Fibroblast of the conjunctiva (primary cell): ENCODE data around the gene RGS7.
"Not testable (repeated sequence)": the region's sequence is repeated elsewhere in the genome, so short reads cannot be mapped to it uniquely, and the experiment has no call there.

ENCODE experiments used
- DNase-seq: peaks from one replicate; pipeline ENCODE4 v3.0.0-alpha.2; 2010; ENCODE audit warnings: low read depth

The RGS7 gene

GRCh38 chr1:240914506-240914905 is 442.5 kb downstream of the RGS7 start:
- DNase-seq, result no peak

- no peak for DNase-seq
These were observed 444.2 kb downstream of the RGS7 start for GRCh38 chr1:240912821-240913220.

GRCh38 chr1:240909701-240910457 is 447.1 kb downstream of the RGS7 start:
- DNase-seq, result no peak

- DNase-seq, result no peak
These were observed 450.5 kb downstream of the RGS7 start for GRCh38 chr1:240906477-240906876.

DNA sequence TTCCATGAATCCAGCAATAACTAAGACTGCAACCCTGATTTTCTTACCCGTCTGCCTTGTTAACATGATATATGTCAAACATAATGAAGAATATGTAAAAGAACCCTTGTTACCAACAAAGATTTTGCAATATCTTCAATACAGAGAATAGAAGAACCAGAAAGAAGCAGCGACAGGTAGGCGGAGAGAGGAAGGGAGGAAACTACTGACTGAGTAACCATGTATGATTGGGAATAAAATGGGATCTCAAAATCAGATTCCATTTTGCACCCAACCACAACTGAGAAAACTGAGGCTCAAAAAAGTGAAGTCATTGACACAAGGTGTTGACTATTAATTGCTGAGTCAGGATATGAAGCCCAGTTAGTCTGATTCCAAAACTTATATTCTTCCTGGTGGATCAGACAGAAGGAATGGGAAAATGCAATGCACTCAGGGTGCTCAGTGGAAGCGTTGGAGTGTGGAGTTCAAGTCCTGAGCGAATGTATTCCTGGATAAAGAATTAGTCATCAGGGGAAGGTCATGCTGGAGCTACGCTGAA is 451.7 kb downstream of the RGS7 start:
- no peak for DNase-seq

DNA sequence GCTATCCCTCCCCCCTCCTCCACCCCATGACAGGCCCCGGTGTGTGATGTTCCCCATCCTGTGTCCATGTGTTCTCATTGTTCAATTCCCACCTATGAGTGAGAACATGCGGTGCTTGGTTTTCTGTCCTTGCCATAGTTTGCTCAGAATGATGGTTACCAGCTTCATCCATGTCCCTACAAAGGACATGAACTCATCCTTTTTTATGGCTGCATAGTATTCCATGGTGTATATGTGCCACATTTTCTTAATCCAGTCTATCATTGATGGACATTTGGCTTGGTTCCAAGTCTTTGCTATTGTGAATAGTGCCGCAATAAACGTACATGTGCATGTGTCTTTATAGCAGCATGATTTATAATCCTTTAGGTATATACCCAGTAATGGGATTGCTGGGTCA is 461.6 kb downstream of the RGS7 start:
- not testable (repeated sequence) for DNase-seq

GRCh38 chr1:240888787-240889048 is 468.3 kb downstream of the RGS7 start:
- DNase-seq, result no peak

DNA sequence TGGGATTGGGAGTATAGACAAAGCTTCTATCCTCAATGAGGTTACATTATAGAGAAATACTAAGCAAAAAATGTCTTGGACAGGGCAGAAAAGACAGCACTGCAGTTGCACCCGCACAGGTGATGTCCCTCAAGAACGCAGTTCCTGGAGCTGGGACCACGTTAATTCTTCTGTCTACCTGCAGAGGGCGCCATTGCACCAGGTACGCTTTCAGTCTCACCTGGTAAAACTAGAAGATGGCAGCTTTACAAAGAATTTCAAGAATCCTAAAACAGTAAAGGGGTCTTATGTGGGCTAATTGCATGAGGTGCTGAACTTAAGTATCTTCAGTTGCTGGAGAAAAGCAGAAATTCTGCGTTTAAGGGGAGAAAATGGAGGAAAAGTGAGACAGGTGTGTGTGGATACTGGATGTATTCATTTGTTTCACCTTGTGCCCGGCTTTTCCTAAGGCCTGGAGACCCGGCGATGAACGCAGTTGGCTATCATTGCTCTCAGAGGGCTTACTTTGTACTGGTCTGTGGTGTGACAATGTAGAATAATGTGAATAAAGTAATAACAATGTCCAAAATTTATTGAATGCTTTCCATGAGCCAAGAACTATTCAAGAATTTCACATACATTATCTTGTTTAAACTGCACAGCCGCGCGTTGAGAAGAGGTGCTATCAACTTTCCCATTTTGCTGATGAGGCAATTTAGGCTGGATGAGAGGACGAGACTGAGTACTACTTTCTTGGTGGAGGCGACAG is 468.8 kb downstream of the RGS7 start:
- no peak for DNase-seq

- no peak for DNase-seq
These were observed 473.5 kb downstream of the RGS7 start for GRCh38 chr1:240883490-240883889.

DNA sequence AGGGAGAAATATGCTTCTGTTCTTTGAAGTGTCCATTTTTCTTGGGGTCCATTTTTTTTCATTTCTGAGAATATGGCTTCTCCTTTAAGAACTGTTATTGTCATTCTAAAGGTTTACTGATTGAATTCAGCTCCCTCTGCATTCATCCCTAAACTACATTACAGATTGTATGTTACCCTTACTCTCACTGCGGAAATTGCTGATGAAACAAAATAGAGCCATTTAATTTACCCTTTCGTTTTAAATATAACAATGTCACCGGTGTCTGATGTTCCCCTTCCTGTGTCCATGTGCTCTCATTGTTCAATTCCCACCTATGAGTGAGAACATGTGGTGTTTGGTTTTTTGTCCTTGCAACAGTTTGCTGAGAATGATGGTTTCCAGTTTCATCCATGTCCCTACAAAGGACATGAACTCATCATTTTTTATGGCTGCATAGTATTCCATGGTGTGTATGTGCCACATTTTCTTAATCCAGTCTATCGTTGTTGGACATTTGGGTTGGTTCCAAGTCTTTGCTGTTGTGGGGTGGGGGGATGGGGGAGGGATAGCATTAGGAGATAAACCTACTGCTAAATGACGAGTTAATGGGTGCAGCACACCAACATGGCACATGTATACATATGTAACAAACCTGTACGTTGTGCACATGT is 474.2 kb downstream of the RGS7 start:
- DNase-seq, result not testable (repeated sequence)

DNA sequence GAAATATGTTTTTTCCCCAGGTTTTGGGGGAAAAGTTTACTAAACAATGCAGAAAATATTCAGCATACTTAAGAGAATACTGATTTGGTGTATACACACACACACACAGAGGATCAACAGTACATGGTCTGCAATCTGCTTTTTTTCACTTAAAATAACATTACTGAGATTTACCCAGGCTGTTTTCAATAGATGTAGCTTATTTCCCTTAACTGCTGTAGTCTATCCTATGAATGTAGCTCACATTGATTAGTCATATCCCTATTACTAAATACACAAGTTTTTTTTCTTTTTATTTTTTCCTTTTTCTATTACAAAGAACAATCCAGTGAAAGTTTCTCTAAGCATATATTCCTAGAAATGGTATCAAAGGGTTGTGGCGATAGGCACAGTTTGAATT is 478.4 kb downstream of the RGS7 start:
- DNase-seq, result no peak

DNA sequence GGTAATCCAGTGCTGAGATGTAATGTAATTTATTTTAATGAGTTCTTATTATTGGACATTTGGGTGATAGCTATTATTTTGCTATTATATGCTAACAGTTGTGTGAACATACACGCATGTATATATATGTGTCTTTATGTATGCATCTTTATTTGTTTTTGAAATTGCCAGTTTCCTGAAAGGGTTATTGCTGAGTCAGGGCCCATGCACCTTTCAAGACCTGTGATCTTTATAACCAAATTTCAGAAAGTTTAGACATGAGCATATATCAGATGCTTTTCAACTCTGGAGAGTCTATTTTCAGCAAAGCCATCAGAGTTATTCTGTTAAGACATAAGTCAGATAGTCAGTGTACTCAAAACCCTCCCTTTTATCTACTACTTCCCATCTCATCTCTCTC is 479.4 kb downstream of the RGS7 start:
- no peak for DNase-seq

GRCh38 chr1:240876071-240876470 is 480.9 kb downstream of the RGS7 start:
- no peak for DNase-seq

- no peak for DNase-seq
These were observed 487.9 kb downstream of the RGS7 start for GRCh38 chr1:240869071-240869470.

- no peak for DNase-seq
These were observed 490.3 kb downstream of the RGS7 start for GRCh38 chr1:240866724-240867123.

GRCh38 chr1:240860023-240860422 is 497.0 kb downstream of the RGS7 start:
- no peak for DNase-seq

- DNase-seq, result peak; percentile 35
These were observed 502.6 kb downstream of the RGS7 start for GRCh38 chr1:240854367-240854766.

GRCh38 chr1:240847325-240847724 is 509.7 kb downstream of the RGS7 start:
- no peak for DNase-seq

DNA sequence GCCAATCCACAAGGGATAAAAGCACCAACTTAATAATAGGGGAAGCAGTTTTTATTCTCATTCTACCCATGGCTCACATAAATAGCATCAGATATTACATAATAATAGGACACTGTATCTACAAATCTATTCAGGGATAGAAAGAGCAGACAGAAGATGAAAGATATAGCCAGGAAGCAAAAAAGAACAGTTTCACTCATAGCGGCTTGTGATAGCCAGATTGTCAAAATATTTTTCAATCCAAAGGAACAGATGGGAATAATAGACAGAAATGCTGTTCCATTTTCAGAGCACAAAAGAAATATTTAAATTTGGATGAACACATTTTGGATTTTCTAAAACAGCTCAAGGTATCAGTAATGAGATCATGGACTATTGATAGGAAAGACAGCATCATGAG is 512.5 kb downstream of the RGS7 start:
- no peak for DNase-seq

- DNase-seq, result no peak
These were observed 513.2 kb downstream of the RGS7 start for GRCh38 chr1:240843798-240844197.

DNA sequence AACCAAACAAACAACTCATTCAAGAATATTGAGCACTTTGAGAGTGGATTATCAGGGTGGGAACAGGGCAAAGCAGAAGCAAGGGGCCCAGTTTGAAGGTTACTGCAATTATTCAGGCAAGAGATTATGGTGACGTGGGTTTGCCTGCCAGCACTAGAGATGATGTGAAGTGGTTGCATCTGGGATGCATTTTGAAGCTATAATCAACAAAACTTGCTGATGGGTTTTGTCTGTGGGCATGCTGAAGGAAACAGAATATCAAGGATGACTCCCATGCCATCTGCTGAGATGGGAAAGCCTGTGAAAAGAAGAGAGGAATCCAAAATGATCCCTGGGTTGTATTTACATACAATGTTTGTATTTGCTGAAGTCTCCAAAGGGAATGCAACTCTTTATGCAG is 520.7 kb downstream of the RGS7 start:
- no peak for DNase-seq

GRCh38 chr1:240835291-240835690 is 521.7 kb downstream of the RGS7 start:
- no peak for DNase-seq

GRCh38 chr1:240833075-240833474 is 523.9 kb downstream of the RGS7 start:
- no peak for DNase-seq
